Body of pancreas (tissue), 4 donors: ENCODE data around the gene PCYT2.

ENCODE experiments used
- POLR2A ChIP-seq, 3 donors: fragments of 450-650 bp; IDR thresholded peaks; one replicate each; pipeline ENCODE4 v1.6.1; 2016; ENCODE audit warnings: antibody characterized with exemption in 3 of 3, mild to moderate bottlenecking in 2 of 3
- TF ChIP-seq, protein P1 (sequence below), 7 experiments: fragments of 450-650 bp in 4 of 7; fragments of 200-600 bp in 3 of 7; sonication (generic) in 3 of 7; IDR thresholded peaks; one replicate each; pipeline ENCODE4 v1.5.1; 2016 to 2019; ENCODE audit warnings: antibody characterized with exemption in 7 of 7

DNA sequence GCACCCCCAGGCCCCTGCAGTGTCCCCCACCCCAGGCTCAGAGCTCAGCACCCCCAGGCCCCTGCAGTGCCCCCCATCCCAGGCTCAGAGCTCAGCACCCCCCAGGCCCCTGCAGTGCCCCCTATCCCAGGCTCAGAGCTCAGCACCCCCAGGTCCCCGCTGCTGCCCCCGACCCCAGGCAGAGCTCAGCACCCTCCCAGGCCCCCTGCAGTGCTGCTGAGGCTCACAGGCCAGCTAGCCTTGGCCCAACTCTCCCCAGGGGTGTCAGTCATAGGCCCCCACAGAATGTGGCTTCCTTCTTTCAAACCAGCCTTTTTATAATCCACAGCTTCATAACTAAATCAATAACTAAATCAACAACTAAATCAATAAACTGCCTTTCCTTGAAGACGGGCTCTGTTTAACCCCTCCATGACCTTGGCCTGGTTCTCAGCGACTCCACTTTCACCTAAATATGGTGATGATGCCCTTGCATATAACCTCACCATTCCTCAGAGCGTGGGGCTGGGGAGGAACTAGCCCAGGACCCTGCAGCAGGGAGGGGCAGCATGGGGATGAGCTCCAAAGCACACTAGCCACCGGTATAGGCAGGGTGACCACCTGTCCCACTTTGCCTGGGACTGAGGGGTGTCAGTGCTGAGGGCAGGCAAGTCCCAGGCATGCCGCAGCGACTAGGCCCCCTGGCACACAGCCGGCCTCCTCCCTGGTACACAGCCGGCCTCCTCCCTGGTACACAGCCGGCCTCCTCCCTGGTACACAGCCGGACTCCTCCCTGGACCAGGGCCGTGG is 44.8 kb upstream of the PCYT2 start:
- TF ChIP-seq, protein P1, sequence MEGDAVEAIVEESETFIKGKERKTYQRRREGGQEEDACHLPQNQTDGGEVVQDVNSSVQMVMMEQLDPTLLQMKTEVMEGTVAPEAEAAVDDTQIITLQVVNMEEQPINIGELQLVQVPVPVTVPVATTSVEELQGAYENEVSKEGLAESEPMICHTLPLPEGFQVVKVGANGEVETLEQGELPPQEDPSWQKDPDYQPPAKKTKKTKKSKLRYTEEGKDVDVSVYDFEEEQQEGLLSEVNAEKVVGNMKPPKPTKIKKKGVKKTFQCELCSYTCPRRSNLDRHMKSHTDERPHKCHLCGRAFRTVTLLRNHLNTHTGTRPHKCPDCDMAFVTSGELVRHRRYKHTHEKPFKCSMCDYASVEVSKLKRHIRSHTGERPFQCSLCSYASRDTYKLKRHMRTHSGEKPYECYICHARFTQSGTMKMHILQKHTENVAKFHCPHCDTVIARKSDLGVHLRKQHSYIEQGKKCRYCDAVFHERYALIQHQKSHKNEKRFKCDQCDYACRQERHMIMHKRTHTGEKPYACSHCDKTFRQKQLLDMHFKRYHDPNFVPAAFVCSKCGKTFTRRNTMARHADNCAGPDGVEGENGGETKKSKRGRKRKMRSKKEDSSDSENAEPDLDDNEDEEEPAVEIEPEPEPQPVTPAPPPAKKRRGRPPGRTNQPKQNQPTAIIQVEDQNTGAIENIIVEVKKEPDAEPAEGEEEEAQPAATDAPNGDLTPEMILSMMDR (IDR thresholded peaks at IDR 0.05), result no peak
- no peak for TF ChIP-seq POLR2A (IDR thresholded peaks at IDR 0.05)
